ENCODE data around the gene RNF4. TPM values are rescaled to one million over a fixed set of nuclear protein-coding genes. Genes with fewer than 3 reads are reported as not detected.

The RNF4 gene
- polyA plus RNA-seq, 3 donors, result 28.8 to 41.3 (median 37.0) TPM

DNA sequence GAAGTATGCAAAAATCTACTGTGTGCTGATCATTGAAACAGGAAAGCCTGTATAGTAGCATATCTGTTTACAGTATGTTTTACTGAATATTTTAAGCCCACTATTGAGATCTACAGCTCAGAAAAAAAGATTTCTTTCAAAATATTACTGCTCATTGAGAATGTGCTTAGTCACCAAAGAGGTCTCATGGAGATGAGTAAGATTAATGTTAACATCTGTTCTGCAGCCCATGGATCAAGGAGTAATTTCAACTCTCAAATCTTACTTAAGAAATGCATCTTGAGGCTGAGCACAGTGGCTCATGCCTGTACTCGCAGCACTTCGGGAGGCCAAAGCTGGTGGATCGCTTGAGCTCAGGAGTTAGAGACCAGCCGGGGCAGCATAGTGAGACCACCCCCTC is 3.3 kb downstream of the RNF4 start:
- Mint-ChIP-seq H3K27me3 (ENCODE audit: low read depth in 3 of 3) (no peaks in the 10 kb centered on the region), H3K36me3 (peaks cover 17 to 49% of the 10 kb centered on the region in 2 donors), H3K9me3 (no peaks in the 10 kb centered on the region), H3K4me3 (no peak overlapping the region), H3K27ac (peak overlapping the region in 4 of 7 donors; percentile 9 to 67 (median 42)), H3K4me1 (peaks cover 47% of the 10 kb centered on the region)
- H3K9ac ChIP-seq (ENCODE audit: insufficient read depth, low read length, poor library complexity, severe bottlenecking), result no peak overlapping the region
- WGBS (ENCODE audit: insufficient coverage), result no CpG with 5 or more reads among the region's 4 CpGs
- TF ChIP-seq, protein P1, sequence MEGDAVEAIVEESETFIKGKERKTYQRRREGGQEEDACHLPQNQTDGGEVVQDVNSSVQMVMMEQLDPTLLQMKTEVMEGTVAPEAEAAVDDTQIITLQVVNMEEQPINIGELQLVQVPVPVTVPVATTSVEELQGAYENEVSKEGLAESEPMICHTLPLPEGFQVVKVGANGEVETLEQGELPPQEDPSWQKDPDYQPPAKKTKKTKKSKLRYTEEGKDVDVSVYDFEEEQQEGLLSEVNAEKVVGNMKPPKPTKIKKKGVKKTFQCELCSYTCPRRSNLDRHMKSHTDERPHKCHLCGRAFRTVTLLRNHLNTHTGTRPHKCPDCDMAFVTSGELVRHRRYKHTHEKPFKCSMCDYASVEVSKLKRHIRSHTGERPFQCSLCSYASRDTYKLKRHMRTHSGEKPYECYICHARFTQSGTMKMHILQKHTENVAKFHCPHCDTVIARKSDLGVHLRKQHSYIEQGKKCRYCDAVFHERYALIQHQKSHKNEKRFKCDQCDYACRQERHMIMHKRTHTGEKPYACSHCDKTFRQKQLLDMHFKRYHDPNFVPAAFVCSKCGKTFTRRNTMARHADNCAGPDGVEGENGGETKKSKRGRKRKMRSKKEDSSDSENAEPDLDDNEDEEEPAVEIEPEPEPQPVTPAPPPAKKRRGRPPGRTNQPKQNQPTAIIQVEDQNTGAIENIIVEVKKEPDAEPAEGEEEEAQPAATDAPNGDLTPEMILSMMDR (IDR thresholded peaks at IDR 0.05), result no peak
- peaks cover 14 to 29% of the 10 kb centered on the region in 2 donors for H3K4me1 ChIP-seq (ENCODE audit: control insufficient read depth in 1 of 2, insufficient read depth in 2 of 2, low read length in 2 of 2)
- no peak overlapping the region for H2AFZ ChIP-seq (ENCODE audit: insufficient read depth, low read depth, low read length, poor library complexity, severe bottlenecking)
- H3K79me2 ChIP-seq (ENCODE audit: insufficient read depth, low read length), result peaks cover 96% of the 10 kb centered on the region
- no peaks in the 10 kb centered on the region for H3K27me3 ChIP-seq (ENCODE audit: control insufficient read depth in 2 of 2, insufficient read depth in 2 of 2, low read length in 2 of 2)
- intact Hi-C loops (cut with micrococcal nuclease), result no loop called here
- H4K20me1 ChIP-seq (ENCODE audit: insufficient read depth, low read length), result peaks cover 81% of the 10 kb centered on the region
- H3K4me3 ChIP-seq (replicated peaks in 1 of 3; ENCODE audit: low read depth in 2 of 3, low read length in 3 of 3), result no peak overlapping the region
- H3K36me3 ChIP-seq (replicated peaks in 1 of 2; ENCODE audit: control insufficient read depth in 1 of 2, insufficient read depth in 2 of 2, low read length in 2 of 2), result peaks cover 11 to 37% of the 10 kb centered on the region in 2 donors
- peak overlapping the region in 1 of 2 donors; percentile 51 for H3K27ac ChIP-seq (ENCODE audit: low read depth in 1 of 2, low read length in 2 of 2)
- no peak for DNase-seq
- H3K9me3 ChIP-seq (replicated peaks in 1 of 2; ENCODE audit: control insufficient read depth in 1 of 2, insufficient read depth in 1 of 2, low read length in 2 of 2), result no peaks in the 10 kb centered on the region
- no peak overlapping the region for H3K4me2 ChIP-seq (replicated peaks; ENCODE audit: extremely low read depth, low read length, poor library complexity, severe bottlenecking)

DNA sequence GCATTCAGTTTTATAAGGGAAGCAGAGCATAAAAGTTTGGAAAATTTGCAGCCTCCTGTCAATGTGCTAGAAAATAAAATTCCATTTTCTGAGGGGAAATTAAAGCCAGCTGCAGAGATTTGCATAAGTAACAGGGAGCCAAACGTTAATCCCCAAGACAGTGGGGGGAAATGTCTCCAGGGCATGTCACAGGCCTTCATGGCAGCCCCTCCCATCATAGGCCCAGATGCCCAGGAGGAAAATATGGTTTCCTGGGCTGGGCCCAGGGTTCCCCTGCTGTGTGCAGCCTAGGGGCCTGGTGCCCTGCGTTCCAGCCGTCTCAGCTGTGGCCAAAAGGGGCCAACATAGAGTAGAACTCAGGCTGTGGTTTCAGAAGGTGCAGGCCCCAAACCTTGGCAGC is 9.3 kb downstream of the RNF4 start:
- Histone ChIP-seq H3K27me3 (ENCODE audit: control insufficient read depth in 2 of 2, insufficient read depth in 2 of 2, low read length in 2 of 2) (no peaks in the 10 kb centered on the region), H2AFZ (ENCODE audit: insufficient read depth, low read depth, low read length, poor library complexity, severe bottlenecking) (no peak overlapping the region), H3K36me3 (replicated peaks in 1 of 2; ENCODE audit: control insufficient read depth in 1 of 2, insufficient read depth in 2 of 2, low read length in 2 of 2) (peaks cover 2 to 13% of the 10 kb centered on the region in 2 donors), H3K79me2 (ENCODE audit: insufficient read depth, low read length) (peaks cover 100% of the 10 kb centered on the region), H3K4me2 (replicated peaks; ENCODE audit: extremely low read depth, low read length, poor library complexity, severe bottlenecking) (no peak overlapping the region), H3K9ac (ENCODE audit: insufficient read depth, low read length, poor library complexity, severe bottlenecking) (no peak overlapping the region), H3K4me3 (replicated peaks in 1 of 3; ENCODE audit: low read depth in 2 of 3, low read length in 3 of 3) (no peak overlapping the region), H4K20me1 (ENCODE audit: insufficient read depth, low read length) (peaks cover 100% of the 10 kb centered on the region), H3K27ac (ENCODE audit: low read depth in 1 of 2, low read length in 2 of 2) (peak overlapping the region in 1 of 2 donors; percentile 22), H3K9me3 (replicated peaks in 1 of 2; ENCODE audit: control insufficient read depth in 1 of 2, insufficient read depth in 1 of 2, low read length in 2 of 2) (no peaks in the 10 kb centered on the region), H3K4me1 (ENCODE audit: control insufficient read depth in 1 of 2, insufficient read depth in 2 of 2, low read length in 2 of 2) (peaks cover 27 to 31% of the 10 kb centered on the region in 2 donors)
- H3K27me3 Mint-ChIP-seq (ENCODE audit: low read depth in 3 of 3), result peaks cover 0 to 1% (median 1%) of the 10 kb centered on the region in 3 donors
- DNase-seq, result no peak
- 23% methylated on average over 3 of the region's 3 CpGs for WGBS (ENCODE audit: insufficient coverage)
- peaks cover 6 to 43% of the 10 kb centered on the region in 2 donors for H3K36me3 Mint-ChIP-seq
- TF ChIP-seq, protein P1 (IDR thresholded peaks at IDR 0.05), result no peak
- intact Hi-C loops (cut with micrococcal nuclease), result no loop called here
- H3K4me3 Mint-ChIP-seq, result no peak overlapping the region
- peaks cover 78% of the 10 kb centered on the region for H3K4me1 Mint-ChIP-seq
- peak overlapping the region in 4 of 7 donors; percentile 36 to 73 (median 60) for H3K27ac Mint-ChIP-seq
- H3K9me3 Mint-ChIP-seq, result no peaks in the 10 kb centered on the region

Data from CD14-positive monocyte (primary cell).